PFSK-1 (cell line): ENCODE results near the gene MAGI2.

Experiments used
- FOXP2 ChIP-seq: optimal IDR thresholded peaks from 2 replicates; pipeline ENCODE3; 2011; ENCODE audit warnings: borderline replicate concordance, control low read depth, inconsistent platforms; ENCODE audit not compliant: insufficient read depth; ENCODE audit errors: extremely low read length, extremely low read depth
- POLR2AphosphoS5 ChIP-seq: IDR thresholded peaks from 2 replicates; pipeline ENCODE4 v1.6.1; 2012; ENCODE audit warnings: low read depth, mild to moderate bottlenecking, control low read depth, low read length, moderate library complexity
- SIN3A ChIP-seq: IDR thresholded peaks from 2 replicates; pipeline ENCODE4 v1.6.1; 2012; ENCODE audit warnings: mild to moderate bottlenecking, low read length, moderate library complexity, borderline replicate concordance; ENCODE audit not compliant: insufficient read depth
- TF ChIP-seq, protein P1 (sequence below), 2 experiments: IDR thresholded peaks; 2 replicates each; pipeline versions ENCODE4 v1.6.1 to v1.8.0; 2011 to 2012; ENCODE audit warnings: low read depth in 2 of 2, low read length in 2 of 2, control low read depth in 1 of 2, inconsistent platforms in 1 of 2, mild to moderate bottlenecking in 1 of 2, moderate library complexity in 1 of 2; ENCODE audit not compliant: insufficient read depth in 1 of 2

DNA sequence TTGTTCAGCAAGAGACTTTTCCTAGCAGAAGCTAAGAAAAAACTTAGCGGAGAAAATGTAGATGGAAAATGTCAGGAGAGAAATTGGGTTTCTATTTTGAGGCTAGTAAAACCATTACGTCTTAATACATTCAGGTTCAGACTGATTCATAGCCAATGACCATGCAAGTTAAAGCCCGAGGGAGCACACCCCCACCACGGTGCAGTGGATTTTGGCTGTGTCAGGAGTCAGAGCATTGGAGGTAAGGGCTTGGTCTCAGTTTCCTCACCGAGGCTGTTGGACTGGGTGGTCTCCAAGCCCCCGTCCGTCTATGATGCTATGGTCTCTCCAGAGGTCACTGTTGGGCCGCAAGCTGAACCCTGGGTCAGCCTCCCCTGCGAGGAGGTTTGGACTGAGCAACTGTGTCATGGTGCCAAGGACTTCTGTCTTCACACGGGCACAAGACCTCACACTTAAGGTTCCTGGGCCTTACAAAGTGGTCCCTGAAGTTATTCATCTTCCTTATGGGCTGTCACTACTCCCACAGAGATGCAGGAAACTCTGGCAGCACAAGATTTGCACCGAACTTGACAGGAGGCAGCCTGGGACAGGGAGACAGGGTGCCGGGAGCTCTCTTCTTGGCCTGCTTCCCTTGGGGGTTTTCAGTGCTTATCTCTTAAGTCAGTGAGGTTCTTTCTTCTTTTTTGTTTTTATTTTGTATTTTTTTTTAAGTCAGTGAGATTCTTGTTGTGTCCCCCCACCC, 1468.1 kb downstream of the MAGI2 start:
- no peak for TF ChIP-seq SIN3A
- TF ChIP-seq, protein P1, sequence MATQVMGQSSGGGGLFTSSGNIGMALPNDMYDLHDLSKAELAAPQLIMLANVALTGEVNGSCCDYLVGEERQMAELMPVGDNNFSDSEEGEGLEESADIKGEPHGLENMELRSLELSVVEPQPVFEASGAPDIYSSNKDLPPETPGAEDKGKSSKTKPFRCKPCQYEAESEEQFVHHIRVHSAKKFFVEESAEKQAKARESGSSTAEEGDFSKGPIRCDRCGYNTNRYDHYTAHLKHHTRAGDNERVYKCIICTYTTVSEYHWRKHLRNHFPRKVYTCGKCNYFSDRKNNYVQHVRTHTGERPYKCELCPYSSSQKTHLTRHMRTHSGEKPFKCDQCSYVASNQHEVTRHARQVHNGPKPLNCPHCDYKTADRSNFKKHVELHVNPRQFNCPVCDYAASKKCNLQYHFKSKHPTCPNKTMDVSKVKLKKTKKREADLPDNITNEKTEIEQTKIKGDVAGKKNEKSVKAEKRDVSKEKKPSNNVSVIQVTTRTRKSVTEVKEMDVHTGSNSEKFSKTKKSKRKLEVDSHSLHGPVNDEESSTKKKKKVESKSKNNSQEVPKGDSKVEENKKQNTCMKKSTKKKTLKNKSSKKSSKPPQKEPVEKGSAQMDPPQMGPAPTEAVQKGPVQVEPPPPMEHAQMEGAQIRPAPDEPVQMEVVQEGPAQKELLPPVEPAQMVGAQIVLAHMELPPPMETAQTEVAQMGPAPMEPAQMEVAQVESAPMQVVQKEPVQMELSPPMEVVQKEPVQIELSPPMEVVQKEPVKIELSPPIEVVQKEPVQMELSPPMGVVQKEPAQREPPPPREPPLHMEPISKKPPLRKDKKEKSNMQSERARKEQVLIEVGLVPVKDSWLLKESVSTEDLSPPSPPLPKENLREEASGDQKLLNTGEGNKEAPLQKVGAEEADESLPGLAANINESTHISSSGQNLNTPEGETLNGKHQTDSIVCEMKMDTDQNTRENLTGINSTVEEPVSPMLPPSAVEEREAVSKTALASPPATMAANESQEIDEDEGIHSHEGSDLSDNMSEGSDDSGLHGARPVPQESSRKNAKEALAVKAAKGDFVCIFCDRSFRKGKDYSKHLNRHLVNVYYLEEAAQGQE (IDR thresholded peaks at IDR 0.05; ENCODE audit: insufficient read depth in 1 of 2, low read depth in 2 of 2, low read length in 2 of 2): no peak
- TF ChIP-seq FOXP2: no peak
- no peak for TF ChIP-seq POLR2AphosphoS5
